OCI-LY7 (cell line): Measurements from ENCODE around the gene SYNM.

ENCODE experiments used
- CTCF ChIP-seq: fragments of 200-600 bp; sonication (generic); conservative IDR thresholded peaks from 2 replicates; pipeline ENCODE4 v1.5.1; 2014; ENCODE audit warnings: mild to moderate bottlenecking, antibody characterized with exemption, low read length, moderate library complexity, mixed read lengths
- EZH2phosphoT487 ChIP-seq: fragments of 200-600 bp; sonication (generic); IDR thresholded peaks from 2 replicates; pipeline ENCODE4 v1.6.1; 2018; ENCODE audit warnings: low read depth, borderline replicate concordance, mild to moderate bottlenecking, mixed run types, antibody characterized with exemption, low read length, moderate library complexity, mixed read lengths

- TF ChIP-seq CTCF (no peak), EZH2phosphoT487 (no peak)
These were observed 4.7 kb downstream of the SYNM start for GRCh38 chr15:99109555-99110021.
